HepG2 (cell line): ENCODE results near the gene MLLT1. TPM values are rescaled to one million over a fixed set of nuclear protein-coding genes. Genes with fewer than 3 reads are reported as not detected.

ENCODE experiments used
- ATAC-seq: fragments of 200-7000 bp; cut with Tn5 transposase; 3 replicates; pipeline ENCODE4 v1.9.1; 2020; ENCODE audit warnings: mild to moderate bottlenecking, moderate library complexity
- BruUV-seq: library from RNA; stranded (reverse); fragments of 400-500 nt; replicated peaks from 2 replicates; lab custom pipeline; 2021; lab: Mats Ljungman, UMichigan
- CTCF ChIA-PET: fragments of 300-600 bp; formaldehyde crosslinking; extraction: SDS; loops from one replicate; lab custom pipeline; 2021; ENCODE audit warnings: low total read pairs, inconsistent platforms, low intra/inter-chr PET ratio; lab: Yijun Ruan, JAX
- POLR2A ChIA-PET: fragments of 350-600 bp; sonication (Branson Sonifier 250); formaldehyde crosslinking; loops from one replicate; lab custom pipeline; 2020; ENCODE audit warnings: antibody characterized with exemption, inconsistent platforms; lab: Yijun Ruan, JAX
- DNase-seq: peaks from one replicate; pipeline ENCODE4 v3.0.0-alpha.2; 2015; ENCODE audit warnings: low spot score
- FAIRE-seq: peaks from 3 replicates; lab custom pipeline; 2011; peaks lifted over from hg19 to GRCh38; lab: Jason Lieb, UNC
- H2AFZ ChIP-seq: one replicate; pipeline ENCODE4 v1.6.1; 2011; ENCODE audit warnings: low read length, inconsistent platforms
- H3K27ac ChIP-seq: fragments of 300-600 bp; 3 replicates; pipeline ENCODE4 v1.8.0; 2011; ENCODE audit warnings: mixed run types, mild to moderate bottlenecking, mixed read lengths, low read length, inconsistent platforms; ENCODE audit not compliant: insufficient read depth; ENCODE audit errors: extremely low read length
- H3K27me3 ChIP-seq, 2 experiments: fragments of 200-600 bp in 1 of 2; 2 replicates in 1 of 2; 3 replicates in 1 of 2; pipeline versions ENCODE4 v1.6.0 to v1.8.0; 2011; ENCODE audit warnings: low read length in 2 of 2, mild to moderate bottlenecking in 2 of 2, moderate library complexity in 2 of 2, inconsistent platforms in 1 of 2; ENCODE audit not compliant: insufficient read depth in 2 of 2, control insufficient read depth in 1 of 2
- H3K36me3 ChIP-seq, 2 experiments: fragments of 200-600 bp in 1 of 2; replicated peaks in 1 of 2; 2 replicates in 1 of 2; 3 replicates in 1 of 2; pipeline versions ENCODE4 v1.5.1 to v1.8.0; 2011; ENCODE audit warnings: low read length in 2 of 2, inconsistent platforms in 1 of 2; ENCODE audit not compliant: insufficient read depth in 2 of 2, control insufficient read depth in 1 of 2
- H3K4me1 ChIP-seq: 2 replicates; pipeline ENCODE4 v1.5.1; 2012; ENCODE audit warnings: low read length, inconsistent platforms; ENCODE audit not compliant: insufficient read depth
- H3K4me2 ChIP-seq: 2 replicates; pipeline ENCODE4 v1.6.0; 2011; ENCODE audit warnings: low read depth, low read length, inconsistent platforms
- H3K4me3 ChIP-seq, 3 experiments: fragments of 200-600 bp in 1 of 3; sonication (generic), shearing (Covaris generic) in 1 of 3; replicated peaks in 1 of 3; 2 replicates each; pipeline ENCODE4 v1.5.1; 2011 to 2016; ENCODE audit warnings: low read length in 3 of 3, inconsistent platforms in 2 of 3, low read depth in 2 of 3, mild to moderate bottlenecking in 2 of 3, control low read depth in 1 of 3, mixed read lengths in 1 of 3; ENCODE audit not compliant: insufficient read depth in 1 of 3
- H3K79me2 ChIP-seq: one replicate; pipeline ENCODE4 v1.6.1; 2011; ENCODE audit warnings: low read length, inconsistent platforms; ENCODE audit not compliant: insufficient read depth
- H3K9ac ChIP-seq: 2 replicates; pipeline ENCODE4 v1.6.0; 2011; ENCODE audit warnings: mild to moderate bottlenecking, low read depth, low read length, inconsistent platforms; ENCODE audit not compliant: insufficient read depth
- H3K9me3 ChIP-seq: 2 replicates; pipeline ENCODE4 v1.5.1; 2012; ENCODE audit warnings: mild to moderate bottlenecking, low read length
- H4K20me1 ChIP-seq: 2 replicates; pipeline ENCODE4 v1.6.0; 2011; ENCODE audit warnings: inconsistent platforms, mild to moderate bottlenecking, low read length, moderate library complexity; ENCODE audit not compliant: insufficient read depth
- ETV6 ChIP-seq: sonication (generic); formaldehyde crosslinking; conservative IDR thresholded peaks from 2 replicates; pipeline ENCODE4 v1.4.0; 2020; ENCODE audit warnings: missing genetic modification reagents
- EZH2 ChIP-seq: conservative IDR thresholded peaks from 2 replicates; pipeline ENCODE4 v1.6.1; 2012; ENCODE audit warnings: mild to moderate bottlenecking, low read depth, low read length, moderate library complexity
- SIN3A ChIP-seq: IDR thresholded peaks from 2 replicates; pipeline ENCODE4 v1.6.1; 2011; ENCODE audit warnings: low read depth, mild to moderate bottlenecking, control low read depth, low read length, borderline replicate concordance
- SMARCC2 ChIP-seq: fragments of 450-650 bp; IDR thresholded peaks from 2 replicates; pipeline ENCODE4 v1.6.1; 2017; ENCODE audit warnings: antibody characterized with exemption, mild to moderate bottlenecking
- SNAI1 ChIP-seq: sonication (generic); formaldehyde crosslinking; IDR thresholded peaks from 2 replicates; pipeline ENCODE4 v1.5.0; 2020; ENCODE audit warnings: mild to moderate bottlenecking, missing genetic modification reagents, borderline replicate concordance
- ZNF274 ChIP-seq: sonication (generic); formaldehyde crosslinking; IDR thresholded peaks from 2 replicates; pipeline ENCODE4 v1.5.1; 2020; ENCODE audit warnings: mild to moderate bottlenecking, missing genetic modification reagents
- ZNF784 ChIP-seq: sonication (generic); formaldehyde crosslinking; IDR thresholded peaks from 2 replicates; pipeline ENCODE4 v1.5.1; 2020; ENCODE audit warnings: missing genetic modification reagents, mild to moderate bottlenecking, borderline replicate concordance
- WGBS: methylation state at CpG from one replicate; pipeline ENCODE4 v1.1.6; 2017; ENCODE audit warnings: low lambda C conversion rate; 5-methylcytosine and 5-hydroxymethylcytosine counted together
- in situ Hi-C: cut with HindIII; loops from 2 replicates; pipeline ENCODE4 v1.10.0; 2017; ENCODE audit warnings: low pct_unique_long_range_greater_than_20kb; ENCODE audit not compliant: extremely low pct_ligation_motif_present
- intact Hi-C: fragments of 100-400 bp; cut with micrococcal nuclease; formaldehyde crosslinking; loops from one replicate; pipeline ENCODE4 v1.10.0; 2022; ENCODE audit not compliant: unreplicated experiment
- polyA plus RNA-seq, 8 experiments: library from polyadenylated mRNA; depleted of rRNA in 3 of 8; stranded (reverse) in 7 of 8; unstranded in 1 of 8; fragments of >200 nt; fragmentation: Illumina TruSeq in 4 of 8; extraction: Trizol in 4 of 8; gene quantifications; 2 replicates each; pipeline versions ENCODE4 v1.2.1 to v1.2.3, GENCODE V29; 2011 to 2016; ENCODE audit warnings: low read depth in 4 of 8, missing spikeins in 1 of 8, mixed read lengths in 1 of 8; ENCODE audit not compliant: insufficient read depth in 1 of 8
- total RNA-seq, 5 experiments: library from RNA; depleted of rRNA; stranded (reverse); fragments of >200 nt; fragmentation: Illumina TruSeq; extraction: Trizol; gene quantifications; 2 replicates each; pipeline ENCODE4 v1.2.3, GENCODE V29; 2016; ENCODE audit warnings: low read depth in 1 of 5

The MLLT1 gene
- total and polyA plus RNA-seq, 2 of the 13 experiments (the other 11 are each of a cell fraction or from before 2014, with no cell fraction given) = 11.7 to 12.2 TPM

- no peak for DNase-seq
- in situ Hi-C loops (no loop called here), intact Hi-C loops (no loop called here)
- FAIRE-seq = no peak
- Histone ChIP-seq H3K4me1 (peaks cover 48% of the 10 kb centered on the region), H3K9me3 (no peaks in the 10 kb centered on the region), H3K79me2 (peaks cover 48% of the 10 kb centered on the region), H4K20me1 (peaks cover 24% of the 10 kb centered on the region; the same call in 1 of the 2 replicates), H3K36me3 (peaks cover 0 to 9% of the 10 kb centered on the region in 2 experiments; a peak in 2 of 5 replicates), H3K27ac (peak overlapping the region; percentile 65), H2AFZ (no peak overlapping the region), H3K27me3 (no peaks in the 10 kb centered on the region), H3K4me3 (peak overlapping the region; percentile 67 to 99 (median 96); a peak in 5 of 6 replicates), H3K4me2 (peak overlapping the region; percentile 90; the same call in 1 of the 2 replicates), H3K9ac (peak overlapping the region; percentile 88; the same call in 1 of the 2 replicates)
- no TSS peak for BruUV-seq
- 0% methylated on average over 1 of the region's 59 CpGs for WGBS
- CTCF ChIA-PET = no interaction called here
- POLR2A ChIA-PET = no interaction called here
- TF ChIP-seq SIN3A (0 out of 2 replicates have a peak, but pooled peaks have one; percentile 9), ZNF274 (CRISPR knock-in tag) (no peak), EZH2 (no peak), ZNF784 (CRISPR knock-in tag) (no peak)
- ATAC-seq = no peak
Measured at GRCh38 chr19:6279620-6279930, 200 bp downstream of the MLLT1 start.

GRCh38 chr19:6278740-6279619 is 795 bp downstream of the MLLT1 start:
- DNase-seq (no peak), FAIRE-seq (no peak), ATAC-seq (peak; percentile 20; the same call in 1 of the 3 replicates)
- intact Hi-C loops = no loop called here
- CTCF ChIA-PET = no interaction called here
- Histone ChIP-seq H3K79me2 (peaks cover 54% of the 10 kb centered on the region), H3K27me3 (no peaks in the 10 kb centered on the region), H3K27ac (peak overlapping the region; percentile 65), H3K9me3 (no peaks in the 10 kb centered on the region), H3K9ac (peak overlapping the region; percentile 88), H2AFZ (no peak overlapping the region), H3K4me1 (peaks cover 54% of the 10 kb centered on the region), H4K20me1 (peaks cover 24% of the 10 kb centered on the region; the same call in 1 of the 2 replicates), H3K4me3 (peak overlapping the region; percentile 67 to 99 (median 96)), H3K4me2 (peak overlapping the region; percentile 90), H3K36me3 (peaks cover 0 to 9% of the 10 kb centered on the region in 2 experiments; a peak in 2 of 5 replicates)
- POLR2A ChIA-PET = no interaction called here
- in situ Hi-C loops = no loop called here
- BruUV-seq = no TSS peak
- 2% methylated on average over 17 of the region's 36 CpGs for WGBS
- TF ChIP-seq SMARCC2 = no peak
- no peak for TF ChIP-seq SNAI1
- no peak for TF ChIP-seq ETV6 (CRISPR knock-in tag)
